ENCODE measurements around the gene PRKRIP1.
"Not testable (repeated sequence)": the region's sequence is repeated elsewhere in the genome, so short reads cannot be mapped to it uniquely, and the experiment has no call there.

The PRKRIP1 gene

DNA sequence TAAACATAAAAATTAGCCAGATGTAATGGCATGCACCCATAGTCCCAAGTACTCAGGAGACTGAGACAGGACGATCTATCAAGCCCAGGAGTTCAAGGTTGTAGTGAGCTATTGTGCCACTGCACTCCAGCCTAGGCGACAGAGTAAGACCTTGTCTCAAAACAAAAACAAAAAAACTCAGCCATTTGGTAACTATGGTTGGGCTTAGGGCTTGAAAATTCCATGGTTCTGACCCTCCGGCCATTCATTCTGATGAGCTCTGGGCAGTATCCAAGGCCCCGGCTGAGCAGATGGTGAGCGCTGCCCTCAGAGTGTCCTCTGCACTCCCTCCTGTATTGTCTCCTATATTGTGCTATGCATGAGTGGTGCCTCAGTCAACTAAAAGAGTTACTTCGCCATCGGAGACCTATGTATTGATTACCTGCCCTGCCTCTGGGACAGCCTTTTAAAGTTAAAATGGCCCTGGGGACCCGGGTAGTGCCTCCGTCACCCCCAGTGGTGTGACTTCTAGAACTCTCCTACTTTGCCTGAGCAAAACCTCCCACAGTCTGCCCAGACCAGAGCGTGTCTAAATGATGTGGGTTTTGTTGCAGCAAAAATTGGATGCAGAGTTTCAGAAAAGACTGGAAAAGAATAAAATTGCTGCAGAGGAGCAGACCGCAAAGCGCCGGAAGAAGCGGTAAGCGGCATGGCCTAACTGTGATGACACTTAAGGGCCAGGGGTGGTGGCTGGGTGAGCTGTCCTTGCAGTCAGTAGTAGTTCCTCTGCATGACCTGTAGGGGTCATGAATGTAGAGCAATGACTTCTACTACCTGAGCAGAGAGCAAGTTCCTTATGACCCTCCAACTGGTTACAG is 8.1 kb downstream of the PRKRIP1 start:
- no peak for DNase-seq

DNA sequence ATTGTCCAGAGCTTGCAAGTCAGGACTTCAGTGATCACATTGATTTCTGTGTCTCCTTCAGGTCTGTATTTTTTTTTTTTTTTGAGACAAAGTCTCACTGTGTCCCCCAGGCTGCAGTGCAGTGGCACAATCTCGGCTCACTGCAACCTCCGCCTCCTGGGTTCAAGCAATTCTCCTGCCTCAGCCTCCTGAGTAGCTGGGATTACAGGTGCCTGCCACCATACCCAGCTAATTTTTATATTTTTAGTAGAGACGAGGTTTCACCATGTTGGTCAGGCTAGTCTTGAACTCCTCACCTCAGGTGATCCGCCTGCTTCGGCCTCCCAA is 8.7 kb downstream of the PRKRIP1 start:
- not testable (repeated sequence) for DNase-seq

DNA sequence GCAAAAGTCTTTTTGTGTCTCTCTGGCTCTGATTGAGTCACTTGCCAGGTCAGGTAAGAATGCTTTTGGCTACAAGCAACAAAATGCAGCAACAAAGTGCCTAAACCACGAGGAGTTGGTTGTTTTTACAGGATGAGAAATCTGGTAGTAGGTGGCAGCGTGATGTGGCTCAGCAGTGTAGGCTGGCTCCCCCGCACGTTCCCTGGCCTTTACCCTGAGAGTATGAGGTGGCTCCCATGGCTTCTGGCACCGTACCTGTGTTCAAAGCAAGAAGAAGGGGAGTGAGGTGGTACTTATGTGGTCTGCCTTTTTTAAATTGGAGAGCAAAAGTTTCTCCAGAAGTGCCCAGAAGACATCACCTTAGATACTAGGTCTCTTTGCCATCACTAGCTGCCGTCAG is 11.7 kb downstream of the PRKRIP1 start:
- DNase-seq = no peak

GRCh38 chr7:102408530-102408929 is 12.4 kb downstream of the PRKRIP1 start:
- DNase-seq = not testable (repeated sequence)

GRCh38 chr7:102409340-102409739 is 13.2 kb downstream of the PRKRIP1 start:
- DNase-seq = no peak

- no peak for DNase-seq
These were observed 14.0 kb downstream of the PRKRIP1 start for GRCh38 chr7:102410123-102410522.

DNA sequence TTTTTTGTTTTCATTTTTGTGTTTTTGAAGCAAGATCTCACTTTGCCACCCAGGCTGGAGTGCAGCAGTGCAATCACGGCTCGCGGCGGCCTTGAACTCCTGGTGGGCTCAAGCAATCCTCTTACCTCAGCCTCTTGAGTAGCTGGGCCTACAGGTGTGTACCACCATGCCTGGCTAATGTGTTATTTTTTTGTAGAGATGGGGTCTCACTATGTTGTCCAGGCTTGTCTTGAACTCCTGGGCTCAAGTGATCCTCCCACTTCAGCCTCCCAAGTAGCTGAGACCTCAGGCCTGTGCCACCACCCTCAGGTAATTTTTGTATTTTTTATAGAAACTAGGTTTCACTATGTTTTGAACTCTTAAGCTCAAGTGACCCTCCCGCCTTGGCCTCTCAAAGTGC is 14.8 kb downstream of the PRKRIP1 start:
- no peak for DNase-seq

DNA sequence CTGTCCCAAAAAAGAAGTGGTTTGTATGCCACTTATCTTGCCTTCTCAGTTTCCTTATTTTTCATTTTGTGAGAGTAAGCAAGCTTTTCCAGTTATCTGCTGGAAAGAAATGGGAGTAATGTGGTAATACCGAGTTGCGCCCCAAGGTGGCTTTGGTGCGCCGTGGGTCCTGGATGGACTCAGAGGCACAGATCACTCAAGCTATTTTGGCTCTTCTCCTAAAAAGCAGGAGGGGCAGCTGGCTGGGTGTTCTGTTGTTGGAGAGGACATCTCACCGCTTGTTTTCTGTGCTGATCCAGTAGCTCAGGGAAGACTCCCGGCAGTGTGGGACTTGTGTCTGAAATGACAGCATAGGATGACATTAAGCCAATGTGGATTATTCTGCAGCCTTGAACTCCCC is 16.4 kb downstream of the PRKRIP1 start:
- DNase-seq = no peak

GRCh38 chr7:102413091-102413490 is 16.9 kb downstream of the PRKRIP1 start:
- DNase-seq = no peak

DNA sequence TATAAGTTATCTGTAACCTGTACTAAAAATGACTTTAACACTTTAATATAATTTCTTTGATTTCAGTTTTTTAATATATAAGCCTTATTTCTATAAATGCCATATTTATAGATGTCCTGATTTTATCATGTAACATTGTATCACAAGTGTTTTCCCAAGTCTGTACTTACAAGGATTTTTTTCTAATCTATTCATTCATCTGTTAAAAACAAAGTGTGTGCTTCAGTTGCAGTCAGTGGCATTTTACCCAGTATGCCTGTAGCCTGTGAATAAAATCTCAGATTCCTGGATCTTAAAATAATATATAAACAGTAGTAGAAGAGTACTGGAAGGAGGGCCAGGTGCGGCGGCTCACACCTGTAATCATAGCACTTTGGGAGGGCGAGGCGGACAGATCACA is 17.4 kb downstream of the PRKRIP1 start:
- DNase-seq = no peak

GRCh38 chr7:102415685-102416225 is 19.6 kb downstream of the PRKRIP1 start:
- DNase-seq = no peak

DNA sequence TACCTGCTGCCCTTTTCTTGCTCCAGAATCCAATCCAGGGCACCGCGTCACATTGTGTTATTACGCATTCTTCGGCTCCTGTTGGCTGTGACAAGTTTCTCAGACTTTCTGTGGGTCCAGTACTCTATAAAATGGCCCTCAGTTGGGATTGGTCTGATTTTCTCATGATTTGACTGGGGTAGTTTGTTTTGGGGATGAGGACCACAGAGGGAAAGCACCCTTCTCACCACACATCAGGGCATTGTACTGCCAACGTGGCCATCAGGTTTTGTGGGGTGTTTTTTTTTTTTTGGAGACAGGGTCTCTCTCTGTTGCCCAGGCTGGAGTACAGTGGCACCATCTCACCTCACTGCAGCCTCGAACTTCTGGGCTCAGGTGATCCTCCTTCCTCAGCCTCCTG is 20.2 kb downstream of the PRKRIP1 start:
- no peak for DNase-seq

DNA sequence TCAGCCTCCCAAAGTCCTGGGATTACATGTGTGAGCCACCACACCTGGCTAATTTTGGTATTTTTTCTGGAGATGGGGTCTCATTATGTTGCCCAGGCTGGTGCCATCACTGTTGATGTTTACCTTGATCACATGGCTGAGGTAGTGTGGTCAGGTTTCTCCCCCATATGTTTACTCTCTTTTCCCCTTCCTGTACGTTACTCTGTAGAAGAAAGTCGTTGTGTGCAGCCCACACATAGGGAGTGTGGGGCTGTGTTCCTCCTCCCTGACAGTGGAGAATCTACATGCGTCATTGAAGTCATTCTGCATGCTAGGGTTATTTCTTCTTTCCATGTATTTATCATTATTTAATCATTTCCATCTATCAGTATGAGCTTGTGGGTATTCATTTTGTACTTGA is 20.9 kb downstream of the PRKRIP1 start:
- no peak for DNase-seq

- no peak for DNase-seq
These were observed 22.4 kb downstream of the PRKRIP1 start for GRCh38 chr7:102418592-102418991.

GRCh38 chr7:102421706-102422240 is 25.6 kb downstream of the PRKRIP1 start:
- no peak for DNase-seq

GRCh38 chr7:102424129-102424551 is 28.0 kb downstream of the PRKRIP1 start:
- DNase-seq = no peak

DNA sequence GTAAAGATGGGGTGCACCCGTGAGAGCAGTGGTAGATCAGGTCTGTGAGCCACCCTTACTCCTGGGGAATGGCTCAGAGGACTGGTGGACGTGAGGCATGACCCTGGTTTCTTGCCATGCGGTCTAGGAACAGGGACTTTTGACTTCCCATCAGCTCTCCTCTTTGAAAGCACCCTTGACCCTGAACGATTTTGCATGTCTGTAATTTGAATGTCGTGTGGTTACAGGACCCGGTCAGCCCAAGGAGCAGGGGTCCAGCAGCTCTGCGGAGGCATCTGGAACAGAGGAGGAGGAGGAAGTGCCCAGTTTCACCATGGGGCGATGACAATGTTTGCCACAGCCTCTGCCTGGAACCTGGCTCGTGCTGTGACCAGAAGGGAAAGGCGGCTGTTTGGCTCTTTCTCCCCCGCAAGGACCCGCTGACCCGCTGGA is 28.6 kb downstream of the PRKRIP1 start:
- no peak for DNase-seq

DNA sequence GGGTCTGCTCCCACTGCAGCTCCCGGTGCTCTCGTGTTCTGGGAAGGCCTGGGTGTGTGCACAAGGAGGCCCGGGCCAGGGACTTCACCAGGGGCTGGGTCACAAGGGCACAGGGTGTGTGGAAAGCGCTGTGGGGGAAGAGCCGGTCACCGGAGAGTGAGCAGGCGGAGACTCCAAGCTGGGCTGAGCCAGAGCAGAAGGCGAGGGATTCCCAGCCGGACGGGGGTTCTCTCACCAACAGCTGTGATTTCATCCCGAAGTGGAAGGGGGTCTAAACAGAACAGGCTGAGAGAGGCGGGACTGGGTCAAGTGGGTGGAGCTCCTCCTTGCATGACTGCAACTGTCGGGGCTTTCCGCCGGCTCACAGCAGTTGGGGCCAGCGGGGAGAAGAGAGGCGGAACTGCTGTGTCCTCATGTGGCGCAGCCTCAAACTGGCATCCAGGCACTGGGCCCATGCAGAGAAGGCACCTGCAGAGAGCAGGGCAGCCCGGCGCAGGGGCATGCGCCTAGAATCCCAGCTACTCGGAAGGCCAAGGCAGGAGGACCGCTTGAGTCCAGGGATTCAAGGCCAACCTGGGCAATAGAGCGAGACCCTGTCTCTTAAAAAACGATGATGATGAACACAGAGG is 29.6 kb downstream of the PRKRIP1 start:
- DNase-seq = no peak

GRCh38 chr7:102426268-102427018 is 30.3 kb downstream of the PRKRIP1 start:
- DNase-seq = no peak

DNA sequence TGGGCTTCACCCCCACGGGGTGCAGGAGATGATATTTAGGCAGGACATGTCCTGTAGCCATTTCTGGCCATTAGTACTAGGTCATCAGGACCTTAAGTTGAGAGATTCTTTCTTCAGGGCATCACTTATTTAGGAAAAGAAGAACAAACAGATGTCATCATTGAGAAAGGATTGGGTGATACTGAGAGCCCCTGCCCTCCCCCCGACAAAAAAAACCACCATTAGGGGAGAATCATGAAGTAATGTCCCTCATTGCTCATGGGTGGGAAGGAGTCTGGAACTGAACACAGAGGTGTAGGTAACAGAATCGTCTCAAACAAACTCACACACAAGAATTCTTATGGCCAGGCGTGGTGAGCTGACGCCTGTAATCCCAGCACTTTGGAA is 30.8 kb downstream of the PRKRIP1 start:
- DNase-seq = no peak

GRCh38 chr7:102429141-102429899 is 33.2 kb downstream of the PRKRIP1 start:
- DNase-seq = no peak

GRCh38 chr7:102431617-102432298 is 35.6 kb downstream of the PRKRIP1 start:
- no peak for DNase-seq
